Neutrophil (primary cell): Measurements from ENCODE around the gene PPBP.
"Not testable (repeated sequence)": the region's sequence is repeated elsewhere in the genome, so short reads cannot be mapped to it uniquely, and the experiment has no call there.

Experiments used
- H3K27ac ChIP-seq: fragments of 200-600 bp; sonication (generic); 2 replicates; pipeline ENCODE4 v1.5.1; 2016; ENCODE audit warnings: mild to moderate bottlenecking, moderate library complexity
- H3K27me3 ChIP-seq: fragments of 200-600 bp; sonication (generic); 2 replicates; pipeline ENCODE4 v1.6.0; 2016; ENCODE audit warnings: mild to moderate bottlenecking
- H3K36me3 ChIP-seq: fragments of 200-600 bp; sonication (generic); 2 replicates; pipeline ENCODE4 v1.5.1; 2017
- H3K4me1 ChIP-seq, 2 experiments: fragments of 200-600 bp in 1 of 2; sonication (generic) in 1 of 2; 1 replicate in 1 of 2; 2 replicates in 1 of 2; pipeline versions ENCODE4 v1.5.1 to v1.6.1; 2013 to 2016; ENCODE audit warnings: low read depth in 1 of 2, low read length in 1 of 2, mild to moderate bottlenecking in 1 of 2, moderate library complexity in 1 of 2; ENCODE audit not compliant: control insufficient read depth in 1 of 2, insufficient read depth in 1 of 2
- H3K4me3 ChIP-seq, 2 experiments: fragments of 200-600 bp in 1 of 2; sonication (generic) in 1 of 2; 1 replicate in 1 of 2; 2 replicates in 1 of 2; pipeline ENCODE4 v1.5.1; 2013 to 2016; ENCODE audit warnings: low read depth in 1 of 2, low read length in 1 of 2, mild to moderate bottlenecking in 1 of 2, moderate library complexity in 1 of 2
- H3K9me3 ChIP-seq: fragments of 200-600 bp; sonication (generic); 2 replicates; pipeline ENCODE4 v1.5.1; 2016
- TF ChIP-seq, protein P1 (sequence below): fragments of 200-600 bp; sonication (generic); IDR thresholded peaks from 2 replicates; pipeline ENCODE4 v1.5.1; 2016; ENCODE audit warnings: antibody characterized with exemption

The PPBP gene

DNA sequence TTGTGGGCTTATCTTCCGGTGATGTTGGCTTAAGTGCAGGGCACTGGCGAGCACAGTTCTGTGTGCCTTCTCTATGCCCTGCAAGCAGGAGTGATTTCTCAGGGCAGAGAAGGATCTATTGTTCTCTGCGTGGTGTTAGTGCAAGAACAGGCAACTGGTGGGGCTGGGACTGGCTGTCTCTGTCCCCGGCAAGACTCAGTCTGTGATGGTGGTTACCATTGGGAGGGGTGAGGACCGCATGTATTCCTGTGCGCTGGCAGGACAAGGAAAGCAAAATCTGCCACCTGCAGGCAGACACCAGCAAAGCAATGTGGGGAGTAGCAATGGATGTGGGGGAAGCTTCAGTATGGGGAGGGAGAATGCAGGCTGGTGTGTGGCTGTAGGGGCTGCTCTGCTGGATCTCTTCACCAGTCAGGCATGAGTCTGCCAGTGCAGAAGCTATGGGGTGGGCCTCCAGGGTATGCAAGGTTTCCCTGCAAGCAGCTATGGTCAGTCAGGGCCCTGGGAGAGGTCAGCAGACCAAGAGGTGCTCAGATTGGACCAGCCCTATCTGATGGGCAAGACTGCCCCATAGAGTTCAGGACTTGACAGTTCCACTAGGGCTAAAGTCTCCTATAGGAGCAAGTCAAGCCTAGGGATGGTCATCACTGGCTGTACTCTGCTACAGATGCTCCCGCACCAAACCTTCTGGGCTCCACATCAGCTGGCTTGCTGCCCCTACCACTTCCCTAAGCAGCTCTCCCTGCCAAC, 23.0 kb downstream of the PPBP start:
- H3K36me3 ChIP-seq: no peaks in the 10 kb centered on the region
- no peak overlapping the region for H3K27ac ChIP-seq
- peaks cover 0 to 3% of the 10 kb centered on the region in 2 experiments for H3K4me1 ChIP-seq
- H3K4me3 ChIP-seq: no peak overlapping the region
- H3K9me3 ChIP-seq: no peaks in the 10 kb centered on the region
- TF ChIP-seq, protein P1, sequence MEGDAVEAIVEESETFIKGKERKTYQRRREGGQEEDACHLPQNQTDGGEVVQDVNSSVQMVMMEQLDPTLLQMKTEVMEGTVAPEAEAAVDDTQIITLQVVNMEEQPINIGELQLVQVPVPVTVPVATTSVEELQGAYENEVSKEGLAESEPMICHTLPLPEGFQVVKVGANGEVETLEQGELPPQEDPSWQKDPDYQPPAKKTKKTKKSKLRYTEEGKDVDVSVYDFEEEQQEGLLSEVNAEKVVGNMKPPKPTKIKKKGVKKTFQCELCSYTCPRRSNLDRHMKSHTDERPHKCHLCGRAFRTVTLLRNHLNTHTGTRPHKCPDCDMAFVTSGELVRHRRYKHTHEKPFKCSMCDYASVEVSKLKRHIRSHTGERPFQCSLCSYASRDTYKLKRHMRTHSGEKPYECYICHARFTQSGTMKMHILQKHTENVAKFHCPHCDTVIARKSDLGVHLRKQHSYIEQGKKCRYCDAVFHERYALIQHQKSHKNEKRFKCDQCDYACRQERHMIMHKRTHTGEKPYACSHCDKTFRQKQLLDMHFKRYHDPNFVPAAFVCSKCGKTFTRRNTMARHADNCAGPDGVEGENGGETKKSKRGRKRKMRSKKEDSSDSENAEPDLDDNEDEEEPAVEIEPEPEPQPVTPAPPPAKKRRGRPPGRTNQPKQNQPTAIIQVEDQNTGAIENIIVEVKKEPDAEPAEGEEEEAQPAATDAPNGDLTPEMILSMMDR: peak; percentile 39
- no peaks in the 10 kb centered on the region for H3K27me3 ChIP-seq

- H3K4me3 ChIP-seq: no peak overlapping the region
- no peaks in the 10 kb centered on the region for H3K9me3 ChIP-seq
- TF ChIP-seq, protein P1: no peak
- H3K36me3 ChIP-seq: no peaks in the 10 kb centered on the region
- no peak overlapping the region for H3K27ac ChIP-seq
- no peaks in the 10 kb centered on the region for H3K27me3 ChIP-seq
- H3K4me1 ChIP-seq: peaks cover 0 to 3% of the 10 kb centered on the region in 2 experiments
Observed at GRCh38 chr4:73962724-73963123, 25.3 kb downstream of the PPBP start.

GRCh38 chr4:73959041-73959440, 28.9 kb downstream of the PPBP start:
- H3K27ac ChIP-seq, H3K4me1 ChIP-seq, H3K36me3 ChIP-seq, H3K27me3 ChIP-seq, H3K4me3 ChIP-seq, H3K9me3 ChIP-seq: not testable (repeated sequence)

- Histone ChIP-seq H3K4me1 (peaks cover 3 to 6% of the 10 kb centered on the region in 2 experiments), H3K9me3 (no peaks in the 10 kb centered on the region), H3K27ac (no peak overlapping the region), H3K4me3 (no peak overlapping the region), H3K27me3 (peaks cover under 1% of the 10 kb centered on the region), H3K36me3 (no peaks in the 10 kb centered on the region)
- TF ChIP-seq, protein P1: no peak
Observed at GRCh38 chr4:73952352-73952751, 35.6 kb downstream of the PPBP start.

DNA sequence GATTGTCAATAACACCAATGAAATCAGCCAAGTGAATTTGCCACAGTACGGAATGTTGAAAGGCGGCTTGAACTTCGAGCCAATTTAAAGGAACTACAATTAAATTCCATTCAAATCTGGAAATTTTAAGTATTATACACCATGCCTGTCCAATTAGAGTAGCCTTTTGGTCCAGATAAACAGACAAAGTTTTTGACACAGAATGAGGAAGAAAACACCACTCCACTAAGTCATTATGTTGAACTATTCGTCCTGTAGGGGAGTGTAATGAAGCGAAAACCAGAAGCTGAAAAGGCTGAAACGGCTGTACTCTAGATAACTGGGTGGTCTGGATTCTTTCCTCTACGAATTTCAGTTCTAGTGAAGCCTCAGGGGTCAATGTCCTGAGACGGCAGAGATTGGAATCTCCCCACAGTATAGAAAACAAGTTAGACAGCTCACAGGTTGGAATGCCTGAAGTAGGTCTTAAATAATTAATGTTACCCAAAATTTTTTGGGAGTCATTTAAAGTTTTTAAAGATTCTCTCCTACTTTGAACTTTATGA, 37.5 kb downstream of the PPBP start:
- H3K9me3 ChIP-seq, H3K27ac ChIP-seq, H3K36me3 ChIP-seq, H3K4me3 ChIP-seq, H3K4me1 ChIP-seq: not testable (repeated sequence)
- peaks cover 19% of the 10 kb centered on the region for H3K27me3 ChIP-seq

DNA sequence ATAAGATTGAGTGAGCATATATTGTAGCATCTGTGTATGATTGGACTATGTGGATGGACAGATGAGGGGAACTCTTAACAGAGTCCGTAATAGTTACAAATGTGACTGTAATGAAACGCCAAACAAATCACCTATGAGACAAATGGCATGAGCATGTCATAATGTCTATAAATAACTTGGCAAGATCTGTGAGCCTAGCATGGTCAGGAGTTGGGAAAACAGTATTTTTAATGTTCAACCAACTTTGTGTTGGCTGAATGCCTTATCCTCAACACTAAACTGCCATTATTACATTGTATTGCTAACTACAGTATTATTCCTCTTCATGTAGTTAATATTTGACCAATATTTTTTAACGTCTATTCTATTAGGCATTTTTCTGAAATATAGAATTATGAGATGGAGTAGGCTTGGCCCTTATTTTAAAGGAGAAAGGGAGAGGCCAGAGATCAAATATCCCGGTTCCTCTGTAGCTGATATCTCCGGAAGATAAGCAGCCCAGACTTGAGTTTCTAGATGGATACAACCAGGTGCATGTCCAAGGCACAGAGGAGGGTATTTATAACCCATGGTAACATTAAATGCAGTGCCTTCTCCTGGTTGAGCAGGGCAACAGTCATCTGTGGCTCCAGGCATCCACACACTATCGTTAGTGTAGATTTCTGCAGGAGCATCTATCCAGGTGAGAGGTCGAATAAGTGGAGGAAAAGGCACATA, 38.8 kb downstream of the PPBP start:
- H3K27ac ChIP-seq: no peak overlapping the region
- peaks cover 32% of the 10 kb centered on the region for H3K27me3 ChIP-seq
- H3K36me3 ChIP-seq: no peaks in the 10 kb centered on the region
- no peak overlapping the region for H3K4me3 ChIP-seq
- peaks cover 8 to 10% of the 10 kb centered on the region in 2 experiments for H3K4me1 ChIP-seq
- no peaks in the 10 kb centered on the region for H3K9me3 ChIP-seq
- TF ChIP-seq, protein P1: no peak
